Glomerular visceral epithelial cell (primary cell): Measurements from ENCODE around the gene MIPEP.

Experiments
- DNase-seq: peaks from one replicate; pipeline ENCODE4 v3.0.0-alpha.2; 2016; ENCODE audit errors: extremely low spot score

Gene MIPEP

DNA sequence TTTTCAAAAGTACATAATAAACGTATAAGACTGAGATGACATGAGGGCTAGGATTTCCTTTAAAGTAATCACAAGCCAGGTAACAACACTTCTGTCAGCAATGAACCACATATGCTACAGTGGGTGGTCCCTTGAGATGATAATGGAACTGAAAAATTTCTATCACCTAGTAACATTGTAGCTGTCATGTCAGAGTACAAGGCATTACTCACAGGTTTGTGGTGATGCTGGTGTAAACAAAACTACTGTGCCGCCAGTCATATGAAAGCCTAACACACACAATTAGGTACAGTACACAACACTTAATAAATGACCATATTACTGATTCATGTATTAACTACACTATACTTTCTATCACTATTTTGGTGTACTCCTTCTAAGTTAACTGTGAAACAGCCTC lies 36.8 kb downstream of the MIPEP start:
- DNase-seq, result no peak

- no peak for DNase-seq
Measured at GRCh38 chr13:23851106-23851505, 38.1 kb downstream of the MIPEP start.

GRCh38 chr13:23850134-23850533 lies 39.1 kb downstream of the MIPEP start:
- no peak for DNase-seq

- no peak for DNase-seq
Measured at GRCh38 chr13:23849670-23850069, 39.5 kb downstream of the MIPEP start.

- DNase-seq, result no peak
Measured at GRCh38 chr13:23848646-23849141, 40.5 kb downstream of the MIPEP start.

DNA sequence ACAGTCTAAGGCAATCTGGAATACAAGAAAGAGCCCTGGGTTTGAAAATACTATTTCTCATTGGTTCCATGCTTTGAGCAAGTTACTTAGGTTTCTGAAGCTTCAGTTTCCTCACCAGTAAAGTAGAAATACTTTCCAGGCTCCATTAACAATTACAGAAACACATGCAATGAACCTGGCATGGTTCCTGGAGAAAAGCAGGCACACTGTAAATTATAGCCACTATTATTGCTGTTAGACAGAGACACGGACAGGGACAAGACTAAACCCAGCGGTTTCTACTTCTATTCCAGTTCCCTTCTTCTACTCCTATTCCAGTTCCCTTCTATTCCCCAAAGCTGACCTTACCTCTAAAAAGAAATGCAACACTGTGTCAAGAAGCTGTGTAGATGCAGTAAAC lies 41.2 kb downstream of the MIPEP start:
- no peak for DNase-seq

GRCh38 chr13:23847497-23847896 lies 41.7 kb downstream of the MIPEP start:
- no peak for DNase-seq

GRCh38 chr13:23845105-23845725 lies 44.0 kb downstream of the MIPEP start:
- DNase-seq, result no peak

- no peak for DNase-seq
Measured at GRCh38 chr13:23844132-23844531, 45.1 kb downstream of the MIPEP start.

GRCh38 chr13:23843436-23843835 lies 45.8 kb downstream of the MIPEP start:
- no peak for DNase-seq

DNA sequence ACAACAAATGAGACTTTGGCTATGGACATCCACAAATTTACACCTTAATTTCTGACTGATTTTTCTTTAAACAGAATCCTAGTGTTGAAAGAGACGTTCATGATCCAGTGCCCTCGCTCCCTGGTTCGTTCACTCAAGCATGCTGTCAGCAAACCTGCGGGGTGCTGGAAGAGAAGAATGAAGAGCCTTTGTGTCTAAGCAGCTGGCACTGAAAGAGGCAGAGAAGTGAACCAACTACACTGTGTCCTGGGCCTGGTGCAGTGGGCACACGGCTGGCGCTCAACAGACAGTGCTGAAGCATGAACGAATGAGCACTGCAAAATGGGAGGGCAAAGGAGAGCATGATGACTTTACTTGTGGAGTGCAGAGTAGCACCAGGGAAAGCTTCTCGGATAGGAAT lies 46.8 kb downstream of the MIPEP start:
- DNase-seq, result no peak

GRCh38 chr13:23833733-23834611 lies 55.2 kb downstream of the MIPEP start:
- DNase-seq, result no peak

DNA sequence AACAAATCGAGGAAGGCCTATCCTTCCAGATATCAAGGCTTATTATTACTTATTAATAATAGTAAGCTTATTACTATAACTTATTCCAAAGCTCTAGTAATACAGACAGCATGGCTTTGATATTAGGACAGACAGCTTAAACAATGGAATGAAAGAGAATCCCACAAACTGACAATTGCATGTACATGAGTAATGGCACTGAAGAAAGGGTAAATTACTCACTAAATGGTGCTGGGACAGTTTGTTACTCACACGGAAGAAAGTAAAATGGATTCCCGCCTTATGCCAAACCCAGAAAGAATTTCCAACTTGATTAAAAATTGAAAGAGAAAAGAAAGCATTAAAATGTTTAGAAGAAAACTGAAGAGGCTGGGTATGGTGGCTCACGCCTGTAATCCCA lies 60.3 kb downstream of the MIPEP start:
- DNase-seq, result no peak

GRCh38 chr13:23828086-23828485 lies 61.1 kb downstream of the MIPEP start:
- DNase-seq, result no peak

- DNase-seq, result no peak
Measured at GRCh38 chr13:23825179-23825578, 64.0 kb downstream of the MIPEP start.

DNA sequence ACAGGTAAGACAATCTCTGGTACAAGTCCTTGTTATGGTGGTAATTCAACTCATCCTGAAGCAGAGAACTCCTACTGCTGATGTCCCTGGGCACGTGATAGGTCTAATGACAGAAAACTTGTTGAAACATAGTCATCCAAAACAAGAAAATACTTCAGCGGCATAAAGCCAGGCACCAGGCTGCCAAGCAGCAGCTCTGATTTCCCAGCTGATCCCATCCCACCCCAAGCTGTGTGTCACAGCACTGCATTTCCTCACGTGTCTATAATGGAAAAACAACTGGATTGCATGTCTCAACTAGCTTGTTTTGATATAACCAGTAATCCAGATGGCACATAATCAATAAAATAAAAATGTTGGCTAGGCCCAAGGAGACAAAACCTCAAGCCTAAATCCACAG lies 64.8 kb downstream of the MIPEP start:
- no peak for DNase-seq

GRCh38 chr13:23822252-23822824 lies 66.9 kb downstream of the MIPEP start:
- no peak for DNase-seq

GRCh38 chr13:23820530-23820929 lies 68.7 kb downstream of the MIPEP start:
- DNase-seq, result no peak

- no peak for DNase-seq
Measured at GRCh38 chr13:23817830-23818229, 71.4 kb downstream of the MIPEP start.

DNA sequence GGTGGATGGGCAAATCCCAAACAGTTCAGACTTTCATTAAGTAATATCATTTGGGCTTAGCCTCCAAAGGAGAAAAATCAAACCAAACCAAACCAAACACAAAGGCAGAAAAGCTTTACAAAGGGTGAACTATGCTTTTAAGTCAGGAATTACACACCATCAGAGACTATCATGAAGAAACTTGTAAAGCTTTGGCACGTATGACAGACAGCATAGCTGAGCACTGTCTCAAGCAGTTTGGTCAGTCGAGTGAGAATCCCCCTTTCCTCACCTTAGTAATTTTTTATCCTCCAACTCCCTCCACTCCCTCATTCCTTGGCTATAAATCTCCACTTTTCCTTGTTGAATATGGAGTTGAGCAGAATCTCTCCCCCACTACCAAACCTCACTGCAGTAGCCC lies 72.1 kb downstream of the MIPEP start:
- DNase-seq, result no peak

GRCh38 chr13:23813635-23814034 lies 75.6 kb downstream of the MIPEP start:
- DNase-seq, result no peak

DNA sequence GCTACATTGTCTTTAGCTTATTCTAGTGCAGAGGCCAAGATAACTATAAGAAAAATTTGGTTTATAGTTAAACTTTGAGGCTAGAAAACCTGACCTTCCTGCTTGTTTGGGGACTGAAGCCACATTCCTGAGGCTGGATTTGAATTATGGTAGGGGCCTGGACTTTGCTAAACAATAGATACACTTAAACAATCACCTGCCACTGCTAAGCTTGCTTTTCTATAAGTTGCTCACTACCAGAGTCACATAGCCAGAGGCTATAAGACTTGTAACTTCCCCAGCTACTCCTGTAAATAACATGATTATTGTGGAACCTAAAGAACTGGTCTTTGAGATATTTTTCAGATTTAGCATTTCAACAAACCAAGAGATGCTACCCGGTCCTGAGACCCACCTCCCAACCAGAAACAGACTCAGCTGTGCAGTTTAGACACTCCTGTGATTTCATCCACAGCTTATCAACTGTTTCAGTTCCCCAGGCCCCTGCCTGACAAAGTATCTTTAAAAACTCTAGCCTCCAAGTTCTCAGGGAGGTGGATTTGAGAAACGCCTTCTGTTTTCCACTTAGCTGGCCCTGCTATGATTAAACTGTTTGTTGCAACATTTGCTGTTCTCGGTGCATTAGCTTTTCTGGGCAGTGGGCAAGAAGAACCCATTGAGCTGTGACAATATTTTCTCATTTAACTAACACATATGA lies 77.7 kb downstream of the MIPEP start:
- DNase-seq, result no peak
